ENCODE data around the gene CRACR2A.

Gene CRACR2A, protein sequence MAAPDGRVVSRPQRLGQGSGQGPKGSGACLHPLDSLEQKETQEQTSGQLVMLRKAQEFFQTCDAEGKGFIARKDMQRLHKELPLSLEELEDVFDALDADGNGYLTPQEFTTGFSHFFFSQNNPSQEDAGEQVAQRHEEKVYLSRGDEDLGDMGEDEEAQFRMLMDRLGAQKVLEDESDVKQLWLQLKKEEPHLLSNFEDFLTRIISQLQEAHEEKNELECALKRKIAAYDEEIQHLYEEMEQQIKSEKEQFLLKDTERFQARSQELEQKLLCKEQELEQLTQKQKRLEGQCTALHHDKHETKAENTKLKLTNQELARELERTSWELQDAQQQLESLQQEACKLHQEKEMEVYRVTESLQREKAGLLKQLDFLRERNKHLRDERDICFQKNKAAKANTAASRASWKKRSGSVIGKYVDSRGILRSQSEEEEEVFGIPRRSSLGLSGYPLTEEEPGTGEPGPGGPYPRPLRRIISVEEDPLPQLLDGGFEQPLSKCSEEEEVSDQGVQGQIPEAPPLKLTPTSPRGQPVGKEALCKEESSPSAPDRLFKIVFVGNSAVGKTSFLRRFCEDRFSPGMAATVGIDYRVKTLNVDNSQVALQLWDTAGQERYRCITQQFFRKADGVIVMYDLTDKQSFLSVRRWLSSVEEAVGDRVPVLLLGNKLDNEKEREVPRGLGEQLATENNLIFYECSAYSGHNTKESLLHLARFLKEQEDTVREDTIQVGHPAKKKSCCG

DNA sequence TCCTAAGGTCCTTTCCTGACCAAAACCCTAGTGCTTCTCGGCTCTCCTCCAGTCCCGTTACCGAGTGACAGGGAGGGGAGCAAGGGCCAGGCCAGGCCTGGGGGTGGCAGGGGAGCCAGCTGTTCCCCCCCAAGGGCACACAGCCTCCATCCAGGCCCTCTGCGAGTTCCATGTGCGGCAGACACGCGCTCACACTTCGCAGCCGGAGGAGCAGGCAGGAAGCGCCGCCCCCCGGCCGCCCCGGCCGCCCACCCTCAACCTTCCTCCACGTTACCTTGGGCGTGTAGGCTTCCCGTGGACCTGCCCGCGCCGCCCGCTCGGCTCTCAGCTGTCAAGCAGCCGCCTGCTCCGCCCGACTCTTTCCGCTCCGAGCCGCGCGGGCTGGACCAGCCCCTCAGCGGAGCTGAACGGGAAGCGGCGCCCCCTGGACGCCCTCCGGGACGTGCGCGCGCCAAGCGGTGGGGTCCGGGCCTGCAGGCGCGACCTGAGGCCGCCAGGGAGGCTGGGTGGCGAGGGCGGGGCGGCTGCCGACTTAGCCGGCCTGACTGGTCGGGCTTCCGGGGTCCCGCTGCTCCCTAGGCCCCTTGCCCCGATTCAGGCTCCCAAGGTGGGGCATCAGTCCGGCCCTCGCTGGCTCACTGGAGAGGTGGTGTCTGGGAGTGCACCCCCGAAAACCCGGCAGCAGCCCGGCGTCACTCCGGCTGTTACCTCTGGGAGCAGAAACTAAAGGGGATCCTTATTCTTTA, at the start of gene CRACR2A:
Gene CRACR2A, minus strand, starts transcription at position 369 of the 746 bp plus-strand sequence. CDS start 56,110 bp downstream, outside the sequence.
- DNase-seq: peak; percentile 71

DNA sequence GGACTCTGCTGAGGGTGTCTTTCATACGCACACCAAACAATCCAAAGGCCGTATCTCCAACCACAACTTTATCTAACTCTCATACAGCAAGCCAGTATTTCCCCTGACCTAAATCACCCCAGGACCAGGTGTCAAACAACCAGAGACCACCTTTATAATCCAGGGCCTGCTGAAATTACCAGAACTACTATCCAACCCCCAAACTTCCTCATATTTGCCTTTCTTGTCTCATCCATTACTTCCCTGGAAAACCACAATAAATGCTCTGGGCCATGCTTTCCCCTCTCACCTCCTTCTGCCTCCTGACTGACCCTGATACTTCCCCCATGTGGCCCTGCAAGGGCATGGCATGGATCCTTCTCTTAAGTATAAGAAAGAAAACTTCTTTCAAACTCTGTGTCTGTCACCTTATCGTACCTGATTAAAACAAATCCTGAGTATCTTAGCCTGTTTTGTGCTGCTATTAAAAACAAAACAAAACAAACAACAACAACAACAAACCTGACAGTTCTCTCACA, 44.7 kb upstream of the CRACR2A start:
- DNase-seq: no peak

DNA sequence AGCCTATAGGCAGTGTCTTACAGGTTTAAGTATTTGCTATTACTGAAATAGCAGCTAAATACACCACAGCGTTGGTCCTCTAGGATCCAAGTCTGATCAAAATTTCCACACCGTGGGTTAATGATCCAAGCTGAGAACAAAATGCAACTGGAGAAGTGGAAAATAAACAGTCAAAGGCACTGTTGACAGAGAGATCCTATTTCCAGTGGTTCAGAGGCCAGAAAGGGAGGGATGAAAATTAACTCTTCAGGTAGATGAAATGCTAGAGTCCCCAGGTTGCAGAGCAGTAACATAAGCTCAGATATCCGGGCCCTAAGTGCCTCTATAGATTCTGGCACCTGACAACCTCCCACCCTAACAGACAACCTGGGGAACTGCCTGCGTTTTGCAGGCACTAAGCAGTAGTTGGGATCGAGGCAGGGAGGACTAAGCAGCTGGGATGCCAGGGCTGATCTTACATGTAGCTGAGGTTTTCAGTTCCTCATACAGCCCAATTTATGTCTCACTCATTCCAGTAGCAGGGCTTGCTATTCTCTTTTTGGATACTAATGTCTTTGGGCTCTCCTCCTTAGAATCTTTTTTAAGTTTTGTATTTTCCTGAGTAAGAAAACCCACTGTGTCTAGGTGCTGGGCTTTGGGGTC, 42.7 kb upstream of the CRACR2A start:
- no peak for DNase-seq

DNA sequence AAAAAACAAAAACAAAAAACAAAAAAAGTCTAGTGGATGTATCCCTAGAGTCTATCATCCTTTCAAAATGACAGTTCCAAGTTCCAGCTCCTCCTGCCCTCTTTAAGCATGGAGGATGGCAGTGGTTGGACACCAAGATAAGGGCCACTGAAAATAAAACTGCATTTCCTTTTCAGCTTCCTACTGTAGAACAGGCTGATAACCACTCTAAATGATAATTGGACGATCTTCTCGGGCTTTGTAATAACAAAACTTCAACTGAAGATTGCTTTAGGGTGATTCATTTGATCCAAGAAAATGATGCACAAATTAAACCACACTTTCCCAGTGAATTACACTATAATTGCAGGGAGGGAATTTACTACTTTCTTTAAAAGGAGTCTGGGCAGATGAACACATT, 42.2 kb upstream of the CRACR2A start:
- no peak for DNase-seq

DNA sequence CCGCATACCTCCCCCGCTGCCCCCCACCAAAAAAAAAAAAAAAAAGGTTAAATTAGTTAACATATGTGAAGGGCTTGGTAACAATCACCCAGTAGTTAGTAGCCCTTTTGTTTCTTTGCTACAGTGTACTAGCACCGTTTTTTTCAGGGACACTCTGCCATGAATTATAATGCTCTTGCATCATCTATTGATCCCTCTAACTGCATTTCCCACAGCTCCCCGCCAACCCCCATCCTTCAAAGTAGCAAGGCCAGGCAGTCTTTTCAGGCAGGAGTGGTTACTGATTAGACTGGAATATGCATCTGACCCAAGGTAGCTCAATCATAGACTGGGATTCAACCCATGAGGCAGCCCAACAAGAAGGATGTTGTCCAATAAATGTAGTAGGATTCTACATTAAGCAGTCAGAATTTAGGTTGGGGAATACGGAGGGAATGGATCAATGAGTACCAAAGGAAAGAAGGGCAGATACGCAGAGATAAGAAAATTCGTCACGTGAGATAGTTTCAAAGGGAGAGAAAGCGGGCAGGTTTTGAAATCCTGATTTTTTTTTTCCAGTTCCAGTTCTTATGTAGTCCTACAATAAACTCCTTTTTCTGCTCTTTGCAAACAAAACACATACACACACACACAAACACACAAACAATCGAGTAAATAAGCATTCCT, 39.8 kb upstream of the CRACR2A start:
- DNase-seq: no peak

DNA sequence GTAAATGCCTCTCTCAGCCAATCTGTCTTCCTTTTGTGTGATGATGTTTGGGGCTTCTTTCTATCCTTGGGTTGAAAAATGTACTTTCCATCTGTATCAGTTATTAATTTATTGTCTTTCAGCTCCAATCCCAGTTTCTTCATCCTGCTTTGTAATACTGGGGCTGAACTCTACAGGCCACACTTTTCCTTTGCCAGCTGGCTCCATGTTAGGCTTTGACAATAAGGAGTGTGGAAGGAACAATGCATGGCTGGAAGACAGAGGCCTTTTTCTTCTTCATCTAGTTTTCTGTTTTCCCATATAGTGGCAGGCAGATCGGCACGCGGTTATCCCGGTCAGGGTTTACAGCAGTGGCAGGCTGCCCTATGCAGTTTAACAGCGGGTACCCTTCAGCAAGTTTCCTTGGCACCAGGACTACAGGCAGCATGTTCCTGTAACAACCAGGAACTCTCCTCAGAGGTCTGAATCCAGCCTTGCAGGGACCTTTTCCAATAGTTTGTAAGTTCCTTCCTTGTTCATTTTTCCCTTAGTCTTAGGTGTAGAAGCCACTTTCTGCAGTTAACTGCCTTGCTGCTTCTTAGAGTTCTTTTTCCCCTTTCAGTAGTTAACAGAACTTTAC, 38.5 kb upstream of the CRACR2A start:
- DNase-seq: no peak

DNA sequence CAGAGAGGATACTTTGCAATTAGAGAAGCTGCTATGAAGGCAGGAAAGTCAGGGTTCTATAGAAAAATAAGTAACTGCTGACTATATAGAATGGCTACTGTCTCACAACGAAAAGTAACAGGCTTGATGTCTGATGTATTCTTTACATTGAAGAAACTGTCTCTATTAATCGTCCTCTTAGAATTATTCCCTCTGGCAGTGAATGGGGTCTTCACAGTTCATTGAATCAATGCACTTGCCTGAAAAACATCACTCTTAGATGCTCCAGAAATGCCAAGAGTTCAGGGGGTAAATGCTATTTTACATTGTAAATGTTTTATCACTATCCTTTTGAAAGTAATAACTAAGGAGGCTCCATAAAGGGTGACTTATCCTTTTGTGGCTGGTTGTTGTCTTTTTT, 37.7 kb upstream of the CRACR2A start:
- DNase-seq: no peak

DNA sequence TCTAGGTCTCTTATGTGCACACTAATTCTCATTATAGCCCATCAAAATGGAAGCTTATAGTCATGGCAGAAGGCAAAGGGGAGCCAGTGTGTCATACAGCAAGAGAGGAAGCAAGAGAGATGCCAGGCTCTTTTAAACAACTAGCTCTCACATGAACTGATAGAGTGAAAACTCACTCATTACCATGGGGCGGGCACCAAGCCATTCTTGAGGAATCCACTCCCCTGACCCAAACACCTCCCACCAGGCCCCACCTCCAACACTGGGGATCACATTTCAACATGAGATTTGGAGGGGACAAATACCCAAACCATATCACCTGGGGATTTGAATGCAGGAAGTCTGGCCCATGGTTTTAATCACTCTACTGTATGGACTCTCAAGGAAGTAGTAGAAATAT, 36.9 kb upstream of the CRACR2A start:
- no peak for DNase-seq

DNA sequence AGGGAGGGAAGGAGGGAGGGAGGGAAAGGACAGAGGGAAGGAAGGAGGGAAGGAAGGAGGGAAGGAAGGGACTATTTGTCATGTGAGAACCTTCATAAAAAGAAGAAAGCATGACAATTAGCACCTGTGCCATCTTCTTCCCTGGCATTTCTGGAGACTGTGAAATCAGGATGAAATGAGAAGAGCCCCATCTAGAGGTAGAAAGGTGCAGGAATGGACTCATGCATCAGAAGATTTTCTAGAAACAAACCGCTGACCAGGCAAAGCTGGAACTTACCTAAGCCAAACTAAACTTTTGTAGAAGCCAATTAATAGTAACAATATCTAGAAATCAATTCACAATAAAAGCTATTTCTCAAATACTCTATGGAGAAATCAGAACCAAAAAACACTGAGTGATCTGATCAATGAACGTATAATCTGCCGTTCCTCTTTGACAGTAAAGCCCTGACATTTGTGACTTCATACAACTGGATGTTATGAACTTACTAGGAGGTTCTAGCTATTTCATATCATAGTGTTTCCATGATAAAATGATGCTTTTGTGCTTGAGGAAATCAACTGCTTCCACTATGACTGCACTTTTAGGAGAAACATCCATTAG, 24.4 kb upstream of the CRACR2A start:
- no peak for DNase-seq

DNA sequence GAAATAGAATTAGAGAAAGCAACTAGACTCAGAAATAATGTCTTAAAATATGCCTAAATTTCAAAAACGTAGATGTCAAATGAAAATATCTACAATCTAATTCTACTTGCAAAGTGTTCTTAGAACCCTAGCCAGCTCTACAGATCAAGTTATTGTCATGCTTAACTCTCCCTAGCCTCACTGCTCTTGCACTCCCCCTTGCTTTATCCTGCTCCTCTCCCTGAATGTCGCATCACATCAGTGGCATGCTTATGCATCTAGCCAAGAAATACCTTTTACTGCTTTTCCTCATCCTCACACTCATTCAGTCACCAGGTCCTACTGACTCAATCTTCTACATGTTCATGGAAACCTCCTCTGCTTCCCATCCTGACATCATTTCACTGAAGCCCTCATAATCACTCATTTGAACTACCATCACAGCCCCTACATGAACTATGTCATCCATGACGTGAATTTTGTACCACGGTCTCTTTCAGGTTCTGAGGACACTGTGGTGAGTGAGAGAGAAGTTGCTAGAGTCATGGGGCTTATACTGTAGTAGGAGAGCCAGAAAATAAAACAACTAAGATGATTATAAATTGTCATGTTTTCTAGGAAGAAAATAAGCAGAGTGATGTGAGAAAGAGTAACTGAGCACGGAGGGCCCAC, 22.6 kb upstream of the CRACR2A start:
- DNase-seq: no peak

DNA sequence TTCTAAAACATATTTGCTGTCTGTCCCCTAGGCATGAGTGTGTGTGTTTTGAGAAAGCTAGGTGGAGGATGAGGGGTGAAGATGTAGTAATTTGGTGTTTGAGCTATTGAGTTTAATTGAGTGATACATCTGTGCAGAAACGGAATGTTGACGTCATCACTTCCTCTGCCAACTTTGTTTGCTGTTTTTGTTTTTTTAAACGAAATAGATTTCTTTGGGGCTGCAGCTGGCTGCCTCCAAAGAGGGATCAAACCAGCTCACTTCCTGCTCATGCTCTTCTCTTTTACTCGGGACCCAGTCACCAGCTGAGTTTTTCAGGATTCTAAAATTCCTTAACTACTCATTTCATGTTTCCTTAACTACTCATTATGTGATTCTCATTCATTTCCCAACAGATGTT, 19.5 kb upstream of the CRACR2A start:
- DNase-seq: no peak

DNA sequence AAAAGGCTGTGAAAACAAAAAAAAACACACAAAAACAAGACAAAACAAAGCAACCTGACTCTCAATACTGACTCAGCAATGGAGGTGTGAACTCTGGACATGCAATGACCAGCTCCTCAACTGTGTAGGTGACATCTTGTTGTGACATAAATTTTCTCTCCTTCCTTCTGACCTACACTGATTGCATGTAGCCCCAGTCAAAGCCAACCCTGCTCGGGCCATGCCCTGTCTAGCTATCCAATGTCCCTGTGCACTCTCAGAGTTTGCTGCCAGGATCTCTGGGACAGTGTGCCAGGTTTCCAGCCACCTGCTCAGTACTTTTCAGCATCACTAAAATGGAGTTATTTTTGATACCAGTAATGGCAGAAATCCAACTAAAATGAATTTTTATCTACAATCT, 18.9 kb upstream of the CRACR2A start:
- DNase-seq: no peak

DNA sequence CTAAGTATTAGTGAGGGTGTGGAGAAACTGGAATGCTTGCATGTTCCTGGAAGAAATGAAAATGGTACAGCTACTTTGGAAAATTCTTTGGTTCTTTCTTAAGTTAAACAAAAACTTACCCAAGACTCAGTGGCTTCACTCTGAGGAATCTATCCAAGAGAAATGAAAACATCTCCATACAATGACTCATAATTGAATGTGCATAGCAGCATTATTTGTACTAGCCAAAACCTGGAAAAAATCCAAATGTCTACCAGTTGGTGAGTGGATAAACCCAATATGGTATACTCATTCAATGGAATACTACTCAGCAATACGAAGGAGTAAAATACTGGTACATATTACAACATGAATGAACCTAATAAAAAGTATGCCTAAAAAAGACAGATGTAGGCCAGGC, 18.0 kb upstream of the CRACR2A start:
- no peak for DNase-seq

DNA sequence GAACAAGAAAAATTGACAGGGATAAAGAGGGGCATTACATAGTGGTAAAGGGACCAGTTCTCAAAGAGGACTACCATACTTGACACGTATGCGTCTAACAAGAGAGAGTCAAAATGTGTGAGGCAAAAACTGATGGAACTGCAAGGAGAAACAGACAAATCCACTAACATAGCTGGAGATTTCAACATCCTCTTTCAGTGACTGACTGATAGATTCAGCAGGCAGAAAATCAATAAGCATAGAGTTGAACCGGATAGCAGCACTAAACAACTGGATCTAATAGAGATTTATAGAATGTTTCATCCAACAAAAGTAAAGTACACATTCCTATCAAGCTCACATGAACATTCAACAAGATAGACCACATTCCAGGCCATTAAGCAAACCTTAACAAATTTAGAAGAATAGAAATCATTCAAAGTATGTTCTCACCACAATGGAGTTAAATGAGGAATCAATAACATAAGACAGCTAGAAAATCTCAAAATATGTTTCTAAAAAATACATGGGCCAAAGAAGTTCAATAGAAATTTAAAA, 16.1 kb upstream of the CRACR2A start:
- DNase-seq: no peak

DNA sequence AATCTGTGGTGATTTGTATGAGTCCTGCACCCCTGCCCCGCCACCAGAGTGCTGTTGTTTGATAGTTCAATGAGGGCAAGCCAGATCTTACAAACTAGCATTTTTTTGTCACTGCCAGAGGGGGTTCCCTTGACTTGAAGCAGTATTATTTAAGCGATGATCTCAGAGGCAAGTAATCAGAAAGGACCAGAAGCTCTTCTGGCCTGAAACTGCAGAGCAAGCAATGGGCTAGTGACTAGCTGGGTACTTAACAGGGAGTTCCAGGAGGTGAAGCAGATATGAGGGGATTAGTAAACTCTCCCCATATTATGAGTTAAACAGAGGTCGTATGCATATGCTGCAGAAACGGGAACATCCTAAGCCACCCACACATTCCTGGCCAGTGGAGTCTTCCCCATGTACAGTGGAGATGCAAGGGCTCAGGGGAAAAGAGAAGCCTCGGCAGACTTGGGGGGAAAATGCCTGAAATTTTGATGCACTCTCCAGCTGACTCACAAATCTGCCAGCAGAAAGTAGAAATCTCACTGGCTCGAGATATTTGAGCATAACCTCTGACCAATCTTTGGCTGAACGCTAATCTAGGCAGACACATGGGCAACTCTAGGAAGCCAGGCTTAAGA, 8.3 kb upstream of the CRACR2A start:
- DNase-seq: no peak

DNA sequence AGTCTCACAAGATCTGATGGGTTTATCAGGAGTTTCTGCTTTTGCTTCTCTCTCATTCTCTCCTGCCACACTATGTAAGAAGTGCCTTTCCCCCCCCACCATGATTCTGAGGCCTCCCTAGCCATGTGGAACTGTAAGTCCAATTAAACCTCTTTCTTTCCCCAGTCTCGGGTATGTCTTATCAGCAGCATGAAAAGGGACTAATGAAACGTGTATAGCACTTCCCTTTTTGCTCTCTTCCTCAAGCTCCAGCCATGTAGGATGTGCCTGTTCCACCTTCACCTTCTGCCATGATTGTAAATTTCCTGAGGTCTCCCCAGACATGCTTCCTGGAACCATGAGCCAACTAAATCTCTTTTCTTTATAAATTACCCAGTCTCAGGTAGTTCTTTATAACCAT, 7.0 kb upstream of the CRACR2A start:
- no peak for DNase-seq

DNA sequence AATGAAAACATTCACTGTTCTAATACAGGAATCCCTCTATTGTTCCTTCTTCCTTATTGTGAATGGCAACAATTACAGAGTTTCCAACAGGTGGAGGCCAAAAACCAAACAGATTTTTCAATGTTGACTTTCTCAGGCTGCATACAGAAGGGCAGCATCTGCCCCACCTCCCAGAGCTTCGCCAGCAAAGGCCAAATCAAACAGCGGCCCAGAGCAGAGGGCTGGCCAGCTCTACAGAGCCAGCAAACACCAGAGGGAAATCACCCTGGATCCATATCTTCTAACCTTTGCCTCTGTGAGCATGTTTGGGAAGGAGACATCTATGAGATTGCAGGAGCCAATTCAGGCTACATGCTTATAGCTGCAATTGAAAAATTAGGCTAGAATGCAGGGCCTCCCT, 4.4 kb upstream of the CRACR2A start:
- DNase-seq: no peak

DNA sequence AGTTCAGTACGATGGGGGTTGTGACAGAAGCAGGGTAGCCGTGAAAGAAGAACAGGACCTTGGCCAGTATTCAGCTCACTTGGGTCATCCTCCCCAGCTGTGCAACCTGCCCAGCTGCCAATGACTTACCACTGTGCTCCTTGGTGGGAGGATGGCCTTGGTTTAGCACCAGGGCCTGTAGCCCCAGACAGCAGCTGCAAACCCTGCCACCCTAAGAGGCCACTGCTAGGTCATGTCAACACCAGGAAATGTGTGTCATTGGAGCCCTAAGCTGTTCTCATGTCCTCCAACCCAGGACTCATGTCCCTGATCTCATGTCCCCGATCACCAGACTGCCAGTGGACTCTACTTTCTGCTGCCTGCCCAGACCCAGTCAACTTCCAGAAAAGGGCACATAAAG, 3.0 kb upstream of the CRACR2A start:
- no peak for DNase-seq

DNA sequence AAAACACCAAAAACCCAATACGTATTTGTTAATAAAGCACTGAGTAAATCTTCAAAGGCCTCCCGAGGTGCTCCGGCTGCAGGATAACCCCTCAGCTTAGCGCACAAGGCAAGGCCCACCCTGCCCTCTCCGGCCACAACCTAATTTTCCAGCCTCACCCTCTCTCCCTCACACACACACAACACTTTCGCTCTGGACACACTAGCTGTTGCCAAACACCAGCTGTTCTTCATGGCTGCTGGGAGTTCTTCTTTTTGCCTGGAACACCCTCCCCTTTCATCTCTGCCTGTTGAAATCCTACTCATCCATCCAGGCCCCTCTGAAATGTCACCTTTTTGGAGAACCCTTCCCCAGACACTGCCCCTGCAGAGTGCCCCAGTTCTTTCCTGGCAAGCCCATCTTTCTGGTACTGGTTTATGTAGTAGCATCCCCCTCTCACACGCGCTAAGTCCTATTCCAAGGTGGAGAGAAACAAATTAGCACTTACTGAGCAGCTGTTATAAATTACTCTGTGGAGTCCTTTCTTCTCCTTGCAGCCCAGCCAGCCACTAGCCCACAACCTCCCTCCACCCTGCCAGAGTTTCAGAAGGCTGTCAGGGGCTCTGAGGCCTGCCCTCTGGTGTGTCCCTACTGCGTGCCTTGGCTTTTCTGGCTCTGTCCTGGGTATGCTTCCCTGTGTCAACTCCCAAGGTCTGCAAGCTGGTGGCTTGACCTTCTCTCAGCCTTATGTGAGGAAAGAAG, 805 bp upstream of the CRACR2A start:
- peak; percentile 55 for DNase-seq

Data from right hindlimb (tissue), 1 donor.